ENCODE results near the gene ZNF222.
A peak's percentile ranks its signal among the peaks of the same experiment; 100 is the strongest.

ZNF222 gene

GRCh38 chr19:44002212-44002565 is 23.0 kb upstream of the ZNF222 start:
- H3K4me3 ChIP-seq (ENCODE audit: low read length), result peak overlapping the region; percentile 95
- TF ChIP-seq, protein P1, sequence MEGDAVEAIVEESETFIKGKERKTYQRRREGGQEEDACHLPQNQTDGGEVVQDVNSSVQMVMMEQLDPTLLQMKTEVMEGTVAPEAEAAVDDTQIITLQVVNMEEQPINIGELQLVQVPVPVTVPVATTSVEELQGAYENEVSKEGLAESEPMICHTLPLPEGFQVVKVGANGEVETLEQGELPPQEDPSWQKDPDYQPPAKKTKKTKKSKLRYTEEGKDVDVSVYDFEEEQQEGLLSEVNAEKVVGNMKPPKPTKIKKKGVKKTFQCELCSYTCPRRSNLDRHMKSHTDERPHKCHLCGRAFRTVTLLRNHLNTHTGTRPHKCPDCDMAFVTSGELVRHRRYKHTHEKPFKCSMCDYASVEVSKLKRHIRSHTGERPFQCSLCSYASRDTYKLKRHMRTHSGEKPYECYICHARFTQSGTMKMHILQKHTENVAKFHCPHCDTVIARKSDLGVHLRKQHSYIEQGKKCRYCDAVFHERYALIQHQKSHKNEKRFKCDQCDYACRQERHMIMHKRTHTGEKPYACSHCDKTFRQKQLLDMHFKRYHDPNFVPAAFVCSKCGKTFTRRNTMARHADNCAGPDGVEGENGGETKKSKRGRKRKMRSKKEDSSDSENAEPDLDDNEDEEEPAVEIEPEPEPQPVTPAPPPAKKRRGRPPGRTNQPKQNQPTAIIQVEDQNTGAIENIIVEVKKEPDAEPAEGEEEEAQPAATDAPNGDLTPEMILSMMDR (conservative IDR thresholded peaks at IDR 0.05; ENCODE audit: low read length), result no peak
- DNase-seq (ENCODE audit: low read depth), result no peak

DNA sequence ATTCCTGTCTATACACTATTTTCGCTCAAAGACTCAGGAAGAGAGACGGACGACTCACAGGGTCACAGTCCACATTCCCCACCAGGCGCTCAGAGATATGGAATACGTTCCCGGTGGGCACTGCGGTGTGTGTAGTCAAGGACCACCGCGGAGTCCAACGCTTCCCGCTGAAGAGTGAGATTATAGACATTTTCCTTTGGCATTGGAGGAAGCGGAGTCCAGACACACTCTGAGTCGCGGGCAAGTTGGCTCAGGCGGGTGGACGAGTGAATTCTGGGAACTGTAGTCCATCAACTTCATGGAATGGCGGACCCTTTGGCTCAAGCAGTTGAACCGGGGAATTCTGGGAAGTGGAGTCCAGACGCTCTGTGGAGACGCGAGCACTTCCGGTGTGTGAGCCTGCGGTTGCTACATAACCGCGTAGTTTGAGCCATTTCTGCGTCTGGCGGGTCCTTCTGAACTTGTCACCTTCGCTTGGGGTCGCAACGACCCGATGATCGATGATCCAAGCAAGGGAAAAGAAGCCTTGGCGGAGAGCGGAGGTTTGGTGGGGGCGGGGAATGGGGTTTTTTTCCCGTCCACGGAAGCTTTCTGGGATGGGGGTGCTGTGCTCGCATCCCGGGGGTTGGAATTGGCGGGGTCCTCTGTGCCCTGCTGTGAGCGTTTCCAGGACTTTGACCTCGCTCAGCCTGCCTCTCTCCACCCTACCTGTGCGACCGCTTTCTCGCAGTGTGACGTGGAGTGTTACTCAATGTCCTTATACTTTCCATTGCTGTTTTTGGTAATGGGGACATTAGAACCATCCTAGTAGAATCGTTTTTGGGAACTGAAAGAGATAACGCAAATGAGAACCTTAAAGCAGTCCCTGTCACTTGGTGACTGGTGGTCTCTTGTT is 22.4 kb upstream of the ZNF222 start, which contains the start of gene ZNF230:
TSS of gene ZNF230 (plus strand) at position 392 of the 895 bp plus-strand sequence. CDS start 4,122 bp downstream, outside the sequence.
- peak within 1 kb of the TSS; percentile 95 for H3K4me3 ChIP-seq (ENCODE audit: low read length)
- peak; percentile 93 for DNase-seq (ENCODE audit: low read depth)
- TF ChIP-seq, protein P1 (conservative IDR thresholded peaks at IDR 0.05; ENCODE audit: low read length), result no peak

- TF ChIP-seq, protein P1 (conservative IDR thresholded peaks at IDR 0.05; ENCODE audit: low read length), result no peak
- H3K4me3 ChIP-seq (ENCODE audit: low read length), result peak overlapping the region; percentile 95
- no peak for DNase-seq (ENCODE audit: low read depth)
Measured at GRCh38 chr19:44003461-44004009, 21.6 kb upstream of the ZNF222 start.

GRCh38 chr19:44005973-44006372 is 19.2 kb upstream of the ZNF222 start:
- DNase-seq (ENCODE audit: low read depth), result peak; percentile 53
- TF ChIP-seq, protein P1 (conservative IDR thresholded peaks at IDR 0.05; ENCODE audit: low read length), result no peak
- no peak overlapping the region for H3K4me3 ChIP-seq (ENCODE audit: low read length)

- no peak for DNase-seq (ENCODE audit: low read depth)
- no peak overlapping the region for H3K4me3 ChIP-seq (ENCODE audit: low read length)
- TF ChIP-seq, protein P1 (conservative IDR thresholded peaks at IDR 0.05; ENCODE audit: low read length), result no peak
Measured at GRCh38 chr19:44007473-44007872, 17.7 kb upstream of the ZNF222 start.

- DNase-seq (ENCODE audit: low read depth), result no peak
- TF ChIP-seq, protein P1 (conservative IDR thresholded peaks at IDR 0.05; ENCODE audit: low read length), result no peak
- no peak overlapping the region for H3K4me3 ChIP-seq (ENCODE audit: low read length)
Measured at GRCh38 chr19:44010468-44010867, 14.7 kb upstream of the ZNF222 start.

DNA sequence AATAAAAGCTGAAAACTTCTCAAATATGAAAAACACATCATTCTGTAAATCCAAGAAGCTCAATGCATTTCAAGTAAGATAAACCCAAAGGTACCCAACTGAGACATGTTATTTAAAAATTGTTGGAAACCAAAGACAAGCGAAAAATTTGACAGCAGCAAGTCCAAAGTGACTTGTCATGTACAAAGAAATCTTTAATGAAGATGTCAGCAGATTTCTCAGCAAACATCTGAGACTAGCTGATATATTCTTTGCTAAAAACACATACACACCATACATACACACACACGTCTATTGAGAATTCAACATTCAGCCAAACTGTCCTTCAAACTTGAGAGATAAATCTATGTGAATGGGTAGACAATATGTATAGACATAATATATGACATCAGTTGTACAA is 5.7 kb upstream of the ZNF222 start:
- TF ChIP-seq, protein P1 (conservative IDR thresholded peaks at IDR 0.05; ENCODE audit: low read length), result no peak
- no peak for DNase-seq (ENCODE audit: low read depth)
- H3K4me3 ChIP-seq (ENCODE audit: low read length), result no peak overlapping the region
